Measurements from ENCODE around the gene STPG3. TPM values are rescaled to one million over a fixed set of nuclear protein-coding genes. Genes with fewer than 3 reads are reported as not detected.

Gene STPG3
- total and polyA plus RNA-seq, 4 experiments from 2014 or later: not detected

DNA sequence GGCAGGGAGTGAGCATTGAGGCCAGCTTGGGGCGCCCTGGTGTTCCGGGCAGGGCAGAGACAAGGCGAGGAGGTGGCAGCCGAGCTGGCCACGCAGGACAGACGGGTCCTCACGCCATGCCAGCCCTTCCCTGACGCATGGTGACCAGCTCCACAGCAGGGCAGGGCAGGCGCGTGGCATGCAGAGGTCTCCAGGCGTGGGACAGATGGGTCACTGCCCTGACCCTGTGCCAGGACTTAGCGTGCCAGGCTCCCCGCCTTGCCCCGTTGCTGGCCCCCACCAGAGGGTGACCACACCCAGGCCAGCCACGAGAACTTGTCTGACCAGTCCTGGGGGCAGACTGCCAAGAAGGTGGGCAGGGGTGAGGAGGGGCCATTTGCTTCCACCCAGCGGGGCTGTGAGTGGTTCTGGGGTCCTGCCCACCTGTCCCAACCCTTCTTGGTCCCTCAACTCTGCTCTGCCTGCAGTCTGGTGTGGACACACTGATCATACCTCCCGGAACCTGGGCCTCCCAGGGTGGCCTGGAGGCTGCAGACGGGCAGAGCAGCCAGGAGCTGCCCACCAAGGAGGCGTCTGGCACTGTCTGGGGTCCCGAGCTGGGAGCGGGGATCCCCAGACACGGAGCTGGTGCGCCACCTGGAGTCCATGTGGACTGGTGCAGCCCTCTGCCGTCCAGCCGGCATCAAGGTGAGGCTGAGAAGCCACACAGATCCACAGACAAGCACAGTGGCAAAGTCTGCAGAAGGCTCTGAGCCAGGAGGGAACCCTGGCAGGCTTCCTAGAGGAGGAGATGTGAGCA lies 23.8 kb upstream of the STPG3 start, which contains the start of gene RNF224:
RNF224 (plus strand) TSS at position 449 of the 799 bp plus-strand sequence. CDS start 834 bp downstream, outside the sequence.
- Histone ChIP-seq H3K36me3 (ENCODE audit: insufficient read depth, low read length) (no peaks in the 10 kb centered on the region), H3K9me3 (ENCODE audit: control insufficient read depth in 1 of 2, low read length in 2 of 2) (no peaks in the 10 kb centered on the region), H3K4me1 (ENCODE audit: insufficient read depth, low read length) (peaks cover 18% of the 10 kb centered on the region), H3K27me3 (ENCODE audit: insufficient read depth, low read length) (no peaks in the 10 kb centered on the region), H3K27ac (ENCODE audit: low read depth, low read length) (no peak within 1 kb of the TSS), H3K4me3 (ENCODE audit: low read length in 2 of 2) (no peak within 1 kb of the TSS)
- peak within 1 kb of the TSS in 2 of 8 donors; percentile 5 to 55 for H3K4me3 Mint-ChIP-seq
- ChIA-PET POLR2A (ENCODE audit: partially characterized antibody) (interaction anchor here (0.5 to 2.0 kb wide), 11 partner anchors 10 to 500 kb away, joined by 3 to 11 read pairs (median 4); partner anchors contain the start of genes ANAPC2, MAN1B1, SSNA1 and TPRN), CTCF (ENCODE audit: partially characterized antibody) (interaction anchor here (0.6 to 4.6 kb wide), 15 partner anchors 10 to 181 kb away, joined by 3 to 33 read pairs (median 5); partner anchors contain the start of genes ANAPC2, NPDC1, SSNA1 and TPRN)
- intact Hi-C loops (cut with micrococcal nuclease): loop anchor here (1.0 kb wide), 5 partner anchors 51 to 440 kb away; partner anchors contain the start of gene NPDC1
- peaks cover 3 to 4% of the 10 kb centered on the region in 2 donors for H3K27me3 Mint-ChIP-seq
- peak; percentile 73 to 79 (median 74) for DNase-seq
- H3K27ac Mint-ChIP-seq: peak within 1 kb of the TSS in 5 of 7 donors; percentile 11 to 79 (median 57)
- H3K36me3 Mint-ChIP-seq: no peaks in the 10 kb centered on the region
- H3K4me1 Mint-ChIP-seq: peaks cover 2 to 19% (median 6%) of the 10 kb centered on the region in 4 donors
- no peaks in the 10 kb centered on the region for H3K9me3 Mint-ChIP-seq

DNA sequence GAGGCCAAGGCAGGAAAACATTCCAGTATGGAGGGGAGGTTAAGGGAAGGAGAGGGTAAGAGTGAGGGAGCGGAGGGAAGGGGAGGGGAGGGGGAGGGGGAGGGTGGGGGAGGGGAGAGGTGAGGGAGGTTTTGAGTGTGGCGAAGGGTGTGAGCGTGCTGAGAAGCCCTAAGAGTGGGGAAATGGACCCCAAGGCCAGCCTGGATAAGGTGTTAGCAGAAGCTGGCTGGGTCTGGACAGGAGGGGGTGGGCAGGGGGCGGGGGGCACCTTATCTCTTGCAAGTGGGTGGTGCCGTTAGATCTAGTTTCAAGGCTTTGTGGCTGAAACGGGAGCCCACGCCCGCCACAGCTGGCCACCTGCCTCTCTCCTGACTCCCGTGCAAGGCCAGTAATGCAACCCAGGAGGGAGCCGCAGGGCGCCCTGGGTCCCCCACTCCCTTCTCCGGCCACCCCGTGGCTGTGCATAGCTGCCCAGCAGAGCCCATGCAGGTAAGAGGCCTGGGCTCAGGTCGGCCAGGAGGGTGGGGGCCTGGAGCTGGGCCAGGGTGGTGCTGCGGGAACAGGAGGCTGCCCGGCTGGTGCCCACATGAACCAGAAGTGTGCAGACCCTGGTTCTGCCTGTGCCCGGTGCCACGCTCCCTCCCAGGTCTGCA lies 23.1 kb upstream of the STPG3 start:
- Mint-ChIP-seq H3K9me3 (no peaks in the 10 kb centered on the region), H3K27me3 (peaks cover 3 to 4% of the 10 kb centered on the region in 2 donors), H3K27ac (peak overlapping the region in 5 of 7 donors; percentile 11 to 79 (median 57)), H3K4me1 (peaks cover 2 to 18% (median 5%) of the 10 kb centered on the region in 4 donors), H3K36me3 (no peaks in the 10 kb centered on the region), H3K4me3 (peak overlapping the region in 1 of 8 donors; percentile 55)
- H3K27ac ChIP-seq (ENCODE audit: low read depth, low read length): no peak overlapping the region
- no peaks in the 10 kb centered on the region for H3K27me3 ChIP-seq (ENCODE audit: insufficient read depth, low read length)
- no peaks in the 10 kb centered on the region for H3K9me3 ChIP-seq (ENCODE audit: control insufficient read depth in 1 of 2, low read length in 2 of 2)
- POLR2A ChIA-PET (ENCODE audit: partially characterized antibody): interaction anchor here (1.0 to 2.0 kb wide), 5 partner anchors 13 to 141 kb away, joined by 3 to 11 read pairs (median 8); partner anchors contain the start of genes ANAPC2, MAN1B1, SSNA1 and TUBB4B
- no peak for DNase-seq
- no peak overlapping the region for H3K4me3 ChIP-seq (ENCODE audit: low read length in 2 of 2)
- peaks cover 11% of the 10 kb centered on the region for H3K4me1 ChIP-seq (ENCODE audit: insufficient read depth, low read length)
- H3K36me3 ChIP-seq (ENCODE audit: insufficient read depth, low read length): no peaks in the 10 kb centered on the region
- CTCF ChIA-PET (ENCODE audit: partially characterized antibody): interaction anchor here (0.6 to 4.6 kb wide), 12 partner anchors 9 to 132 kb away, joined by 3 to 33 read pairs (median 5); partner anchors contain the start of genes ANAPC2, SSNA1 and TPRN
- intact Hi-C loops (cut with micrococcal nuclease): loop anchor here (1.0 kb wide), 5 partner anchors 52 to 441 kb away; partner anchors contain the start of gene NPDC1

GRCh38 chr9:137228506-137228967 lies 22.5 kb upstream of the STPG3 start:
- no peak for DNase-seq
- H3K36me3 Mint-ChIP-seq: no peaks in the 10 kb centered on the region
- CTCF ChIA-PET (ENCODE audit: partially characterized antibody): interaction anchor here (2.3 to 4.6 kb wide), 2 partner anchors 105 to 109 kb away, joined by 14 to 33 read pairs; no protein-coding TSS in a partner anchor
- H3K27ac ChIP-seq (ENCODE audit: low read depth, low read length): no peak overlapping the region
- peaks cover 9% of the 10 kb centered on the region for H3K4me1 ChIP-seq (ENCODE audit: insufficient read depth, low read length)
- peaks cover 3 to 4% of the 10 kb centered on the region in 2 donors for H3K27me3 Mint-ChIP-seq
- POLR2A ChIA-PET (ENCODE audit: partially characterized antibody): no interaction called here
- H3K4me3 ChIP-seq (ENCODE audit: low read length in 2 of 2): no peak overlapping the region
- no peak overlapping the region for H3K4me3 Mint-ChIP-seq
- H3K4me1 Mint-ChIP-seq: peaks cover 2 to 12% (median 4%) of the 10 kb centered on the region in 4 donors
- H3K27me3 ChIP-seq (ENCODE audit: insufficient read depth, low read length): no peaks in the 10 kb centered on the region
- H3K27ac Mint-ChIP-seq: no peak overlapping the region
- intact Hi-C loops (cut with micrococcal nuclease): no loop called here
- H3K9me3 Mint-ChIP-seq: no peaks in the 10 kb centered on the region
- H3K9me3 ChIP-seq (ENCODE audit: control insufficient read depth in 1 of 2, low read length in 2 of 2): no peaks in the 10 kb centered on the region
- H3K36me3 ChIP-seq (ENCODE audit: insufficient read depth, low read length): no peaks in the 10 kb centered on the region

DNA sequence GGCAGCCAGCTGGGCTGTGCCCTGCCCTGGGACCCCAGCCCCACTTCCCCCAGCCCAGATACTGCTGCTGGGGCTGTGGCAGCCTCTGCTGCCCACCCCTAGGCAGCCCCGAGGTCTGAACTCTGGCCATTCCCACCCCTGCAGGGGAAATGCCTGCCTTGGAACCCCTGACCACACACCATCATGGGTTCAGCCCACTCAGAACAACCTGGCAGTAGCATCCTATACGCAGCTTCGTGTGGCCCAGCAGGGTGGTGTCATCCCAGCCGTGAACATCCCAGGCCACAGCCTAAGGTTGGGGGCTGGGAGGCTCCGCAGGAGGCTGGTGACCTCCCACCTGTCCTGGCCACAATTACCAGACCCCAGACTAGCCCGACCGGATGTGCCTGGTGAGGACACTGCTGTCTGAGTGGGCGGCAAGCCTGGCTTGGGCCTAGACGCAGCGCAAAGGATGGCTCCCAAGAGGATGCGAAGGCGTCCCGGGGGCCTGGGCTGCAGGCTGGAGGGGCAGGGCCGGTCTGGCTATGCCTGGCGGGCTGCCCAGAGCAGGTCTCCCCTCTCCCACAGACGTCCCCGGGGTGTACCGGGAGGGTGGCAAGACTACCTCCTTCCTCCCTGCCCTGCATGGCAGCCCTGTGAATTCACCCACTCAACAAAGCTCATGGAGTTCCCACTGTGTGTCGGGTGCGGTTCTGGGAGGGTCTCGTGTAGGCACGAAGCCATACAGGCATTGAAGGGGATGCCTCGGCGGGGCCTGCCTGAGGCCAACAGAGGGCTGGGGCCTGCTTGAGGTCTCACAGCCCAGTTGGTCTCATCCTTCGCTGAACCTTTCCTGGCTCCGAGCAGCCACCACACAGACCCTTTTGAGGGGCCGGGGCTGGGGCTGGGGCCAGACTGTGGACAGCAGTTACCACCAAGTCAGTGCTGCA lies 21.9 kb upstream of the STPG3 start:
- no peak overlapping the region for H3K4me3 ChIP-seq (ENCODE audit: low read length in 2 of 2)
- H3K27ac ChIP-seq (ENCODE audit: low read depth, low read length): no peak overlapping the region
- H3K36me3 ChIP-seq (ENCODE audit: insufficient read depth, low read length): no peaks in the 10 kb centered on the region
- Mint-ChIP-seq H3K9me3 (no peaks in the 10 kb centered on the region), H3K27ac (no peak overlapping the region), H3K4me1 (peaks cover 2 to 6% (median 3%) of the 10 kb centered on the region in 4 donors), H3K4me3 (no peak overlapping the region), H3K36me3 (no peaks in the 10 kb centered on the region), H3K27me3 (peaks cover 3 to 4% of the 10 kb centered on the region in 2 donors)
- intact Hi-C loops (cut with micrococcal nuclease): no loop called here
- POLR2A ChIA-PET (ENCODE audit: partially characterized antibody): interaction anchor here (0.6 kb wide), 1 partner anchor 690 kb away, joined by 4 read pairs; no protein-coding TSS in a partner anchor
- H3K4me1 ChIP-seq (ENCODE audit: insufficient read depth, low read length): peaks cover 3% of the 10 kb centered on the region
- no peaks in the 10 kb centered on the region for H3K9me3 ChIP-seq (ENCODE audit: control insufficient read depth in 1 of 2, low read length in 2 of 2)
- CTCF ChIA-PET (ENCODE audit: partially characterized antibody): interaction anchor here (0.9 to 1.0 kb wide), 2 partner anchors 9 to 40 kb away, joined by 3 read pairs; no protein-coding TSS in a partner anchor
- no peak for DNase-seq
- H3K27me3 ChIP-seq (ENCODE audit: insufficient read depth, low read length): no peaks in the 10 kb centered on the region

DNA sequence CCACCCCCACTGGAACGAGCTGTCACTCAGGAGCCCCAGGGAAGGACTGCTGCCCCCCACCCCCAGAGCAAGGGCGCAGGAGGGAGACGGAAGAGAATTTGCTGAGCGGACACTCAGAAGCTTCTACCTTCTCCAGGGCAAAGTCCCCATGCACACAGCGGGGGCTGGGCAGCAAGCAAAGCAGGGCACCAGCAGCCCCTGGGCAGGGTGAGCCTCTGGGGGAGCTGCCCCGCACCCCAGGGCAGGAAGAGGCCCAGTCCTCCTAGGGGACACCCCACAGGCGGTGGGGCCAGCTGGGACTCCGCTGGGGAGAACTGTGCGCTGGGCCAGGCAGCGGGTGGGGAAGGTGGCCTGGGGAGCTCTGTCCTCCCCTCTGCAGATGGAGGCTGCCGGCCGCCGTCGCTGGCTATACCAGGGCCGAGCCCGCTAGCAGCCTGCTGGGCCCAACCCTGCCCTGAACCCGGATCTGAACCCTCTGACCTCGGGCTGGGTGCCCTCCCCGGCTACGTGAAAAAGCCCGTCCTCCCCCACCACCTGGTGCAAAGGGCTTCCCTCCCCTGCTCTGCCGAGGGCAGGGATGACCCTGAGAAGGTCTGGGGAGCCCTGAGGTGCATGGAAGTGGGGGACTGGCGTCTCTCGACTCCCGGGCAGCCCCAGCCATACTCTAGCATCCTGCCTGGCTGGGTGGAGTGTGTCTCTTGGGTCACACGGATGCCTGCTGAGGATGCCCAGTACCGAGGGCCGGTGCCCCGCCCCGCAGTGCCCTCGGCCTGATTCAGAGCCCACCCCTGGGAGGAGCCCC lies 21.0 kb upstream of the STPG3 start:
- H3K4me1 Mint-ChIP-seq: peaks cover 2 to 6% (median 3%) of the 10 kb centered on the region in 4 donors
- H3K4me3 Mint-ChIP-seq: no peak overlapping the region
- H3K36me3 ChIP-seq (ENCODE audit: insufficient read depth, low read length): no peaks in the 10 kb centered on the region
- no peak overlapping the region for H3K27ac Mint-ChIP-seq
- intact Hi-C loops (cut with micrococcal nuclease): no loop called here
- H3K27me3 ChIP-seq (ENCODE audit: insufficient read depth, low read length): no peaks in the 10 kb centered on the region
- H3K27ac ChIP-seq (ENCODE audit: low read depth, low read length): no peak overlapping the region
- no peaks in the 10 kb centered on the region for H3K9me3 Mint-ChIP-seq
- no peak overlapping the region for H3K4me3 ChIP-seq (ENCODE audit: low read length in 2 of 2)
- ChIA-PET CTCF (ENCODE audit: partially characterized antibody) (interaction anchor here (0.6 to 2.0 kb wide), 4 partner anchors 8 to 514 kb away, joined by 3 to 5 read pairs (median 3); no protein-coding TSS in a partner anchor), POLR2A (ENCODE audit: partially characterized antibody) (interaction anchor here (0.6 kb wide), 1 partner anchor 691 kb away, joined by 4 read pairs; no protein-coding TSS in a partner anchor)
- peaks cover 3 to 8% of the 10 kb centered on the region in 2 donors for H3K27me3 Mint-ChIP-seq
- no peaks in the 10 kb centered on the region for H3K36me3 Mint-ChIP-seq
- no peak for DNase-seq
- H3K4me1 ChIP-seq (ENCODE audit: insufficient read depth, low read length): no peaks in the 10 kb centered on the region
- H3K9me3 ChIP-seq (ENCODE audit: control insufficient read depth in 1 of 2, low read length in 2 of 2): no peaks in the 10 kb centered on the region

All from CD4-positive, alpha-beta memory T cell (primary cell).